NCI-H146 treated with DMSO at 0.1 percent for 48 hours (cell line): ENCODE results near the gene IDUA.

Experiments used
- DNase-seq: peaks from one replicate; lab custom pipeline; 2025; ENCODE audit not compliant: unreplicated experiment; lab: John Stamatoyannopoulos, UW

Gene IDUA

GRCh38 chr4:985123-985830, 1.6 kb upstream of the IDUA start:
- no peak for DNase-seq

- no peak for DNase-seq
Measured at GRCh38 chr4:986428-986878, 391 bp upstream of the IDUA start.

- no peak for DNase-seq
Measured at GRCh38 chr4:987624-988513, 1.0 kb downstream of the IDUA start.

GRCh38 chr4:988726-989721, 2.2 kb downstream of the IDUA start:
- no peak for DNase-seq

GRCh38 chr4:989722-990471, 3.1 kb downstream of the IDUA start:
- no peak for DNase-seq

- DNase-seq: no peak
Measured at GRCh38 chr4:990746-991367, 4.0 kb downstream of the IDUA start.

GRCh38 chr4:991451-992296, 4.8 kb downstream of the IDUA start:
- no peak for DNase-seq

GRCh38 chr4:992297-993110, 5.7 kb downstream of the IDUA start:
- no peak for DNase-seq

GRCh38 chr4:993111-994029, 6.5 kb downstream of the IDUA start, which contains the start of gene SLC26A1:
Gene SLC26A1 (minus strand): TSS chr4:993404. CDS start chr4:991703, 1,701 bp downstream.
- DNase-seq: no peak

- no peak for DNase-seq
Measured at GRCh38 chr4:995311-996026, 8.6 kb downstream of the IDUA start.

GRCh38 chr4:996030-996996, 9.5 kb downstream of the IDUA start:
- DNase-seq: no peak

GRCh38 chr4:996997-997374, 10.1 kb downstream of the IDUA start:
- no peak for DNase-seq

- DNase-seq: no peak
Measured at GRCh38 chr4:997375-998071, 10.7 kb downstream of the IDUA start.

GRCh38 chr4:998096-998691, 11.3 kb downstream of the IDUA start:
- DNase-seq: no peak
